ENCODE data around the gene NKX2-3. TPM values are rescaled to one million over a fixed set of nuclear protein-coding genes. Genes with fewer than 3 reads are reported as not detected.

Gene NKX2-3
- total RNA-seq (2022; extraction: Qiagen RNA extraction): 0.05 TPM in 2 of 5 replicates, not detected in the others

DNA sequence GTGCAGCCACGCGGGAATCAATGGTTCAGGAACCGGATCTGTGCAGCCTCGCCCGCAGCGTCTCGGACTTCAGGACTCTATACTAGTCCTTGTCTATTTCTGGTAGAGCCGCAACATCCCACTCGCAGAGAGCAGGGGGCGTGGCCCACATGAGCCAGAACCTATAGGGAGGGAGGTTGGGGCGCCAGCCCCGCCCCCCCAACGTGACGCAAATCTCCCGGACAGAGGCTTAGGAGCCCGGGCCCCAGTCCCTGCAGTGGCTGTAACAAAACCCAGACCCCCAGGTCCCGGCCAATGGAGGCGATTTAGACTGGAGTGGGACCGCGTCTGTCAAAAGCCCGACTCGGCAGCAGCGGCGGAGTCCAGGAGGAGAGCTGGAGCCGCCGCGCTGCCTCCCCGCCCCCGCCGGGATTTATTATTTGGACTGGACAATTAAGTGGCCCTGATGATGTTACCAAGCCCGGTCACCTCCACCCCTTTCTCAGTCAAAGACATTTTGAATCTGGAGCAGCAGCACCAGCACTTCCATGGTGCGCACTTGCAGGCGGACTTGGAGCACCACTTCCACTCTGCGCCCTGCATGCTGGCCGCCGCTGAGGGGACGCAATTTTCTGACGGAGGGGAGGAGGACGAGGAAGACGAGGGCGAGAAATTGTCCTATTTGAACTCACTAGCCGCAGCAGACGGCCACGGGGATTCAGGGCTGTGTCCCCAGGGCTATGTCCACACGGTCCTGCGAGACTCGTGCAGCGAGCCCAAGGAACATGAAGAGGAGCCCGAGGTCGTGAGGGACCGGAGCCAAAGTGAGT is at the start of gene NKX2-3:
Gene NKX2-3 (plus strand): TSS at position 256 of the 809 bp plus-strand sequence. CDS start 190 bp downstream, at position 446.

Other genes starting within 250 kb of the NKX2-3 start
- 24.4 to 34.0 TPM (median 28.5 TPM) in 5 replicates for gene CNNM1, start 203.6 kb upstream of the NKX2-3 start, total RNA-seq (2022; extraction: Qiagen RNA extraction)
- gene GOT1, start 102.3 kb upstream of the NKX2-3 start, total RNA-seq (2022; extraction: Qiagen RNA extraction): 41.5 to 51.4 TPM (median 43.1 TPM) in 5 replicates
- gene SLC25A28, start 87.5 kb downstream of the NKX2-3 start, total RNA-seq (2022; extraction: Qiagen RNA extraction): 21.0 to 26.3 TPM (median 23.6 TPM) in 5 replicates
- gene ENTPD7, start 126.6 kb downstream of the NKX2-3 start, total RNA-seq (2022; extraction: Qiagen RNA extraction): 7.4 to 12.0 TPM (median 10.6 TPM) in 5 replicates
- 24.9 to 36.0 TPM (median 32.8 TPM) in 5 replicates for gene COX15, start 199.2 kb downstream of the NKX2-3 start, total RNA-seq (2022; extraction: Qiagen RNA extraction)
- 30.4 to 34.4 TPM (median 32.6 TPM) in 5 replicates for gene CUTC, start 199.3 kb downstream of the NKX2-3 start, total RNA-seq (2022; extraction: Qiagen RNA extraction)
- 85.6 to 114 TPM (median 103 TPM) in 5 replicates for gene ABCC2, start 249.7 kb downstream of the NKX2-3 start, total RNA-seq (2022; extraction: Qiagen RNA extraction)